GM21737 (cell line): Measurements from ENCODE around the gene PGF.
"Not testable (repeated sequence)": the region's sequence is repeated elsewhere in the genome, so short reads cannot be mapped to it uniquely, and the experiment has no call there.

Source experiments
- ATAC-seq: cut with Tn5 transposase; IDR thresholded peaks from one replicate; pipeline ENCODE4 v1.9.1; 2021; ENCODE audit warnings: mild to moderate bottlenecking, moderate library complexity; ENCODE audit not compliant: unreplicated experiment

The PGF gene

GRCh38 chr14:74945261-74945851 is 10.0 kb downstream of the PGF start:
- no peak for ATAC-seq

- ATAC-seq: peak; percentile 32
Observed at GRCh38 chr14:74942608-74943007, 12.8 kb downstream of the PGF start.

- peak; percentile 23 for ATAC-seq
Observed at GRCh38 chr14:74942181-74942580, 13.2 kb downstream of the PGF start.

GRCh38 chr14:74941676-74942097 is 13.7 kb downstream of the PGF start:
- ATAC-seq: peak; percentile 49

- no peak for ATAC-seq
Observed at GRCh38 chr14:74940956-74941565, 14.3 kb downstream of the PGF start.

GRCh38 chr14:74938531-74939495 is 16.6 kb downstream of the PGF start:
- ATAC-seq: no peak

- no peak for ATAC-seq
Observed at GRCh38 chr14:74937171-74937570, 18.2 kb downstream of the PGF start.

GRCh38 chr14:74936731-74937130 is 18.7 kb downstream of the PGF start:
- no peak for ATAC-seq

- no peak for ATAC-seq
Observed at GRCh38 chr14:74936151-74936550, 19.2 kb downstream of the PGF start.

GRCh38 chr14:74935360-74935680 is 20.1 kb downstream of the PGF start:
- no peak for ATAC-seq

- no peak for ATAC-seq
Observed at GRCh38 chr14:74934476-74935359, 20.7 kb downstream of the PGF start.

- ATAC-seq: no peak
Observed at GRCh38 chr14:74934041-74934440, 21.4 kb downstream of the PGF start.

- ATAC-seq: not testable (repeated sequence)
Observed at GRCh38 chr14:74932936-74933335, 22.5 kb downstream of the PGF start.

- ATAC-seq: no peak
Observed at GRCh38 chr14:74932401-74932901, 22.9 kb downstream of the PGF start.

- not testable (repeated sequence) for ATAC-seq
Observed at GRCh38 chr14:74931744-74932143, 23.7 kb downstream of the PGF start.

- ATAC-seq: no peak
Observed at GRCh38 chr14:74929242-74929641, 26.2 kb downstream of the PGF start.

- ATAC-seq: no peak
Observed at GRCh38 chr14:74927225-74927624, 28.2 kb downstream of the PGF start.

- ATAC-seq: no peak
Observed at GRCh38 chr14:74924061-74924460, 31.3 kb downstream of the PGF start.

- peak; percentile 88 for ATAC-seq
Observed at GRCh38 chr14:74922752-74923401, 32.5 kb downstream of the PGF start, which contains the start of gene RPS6KL1. Gene RPS6KL1, minus strand, starts transcription at chr14:74923260. Its CDS starts 1,719 bp downstream, at chr14:74921541.
